ENCODE results near the gene RNF227.

DNA sequence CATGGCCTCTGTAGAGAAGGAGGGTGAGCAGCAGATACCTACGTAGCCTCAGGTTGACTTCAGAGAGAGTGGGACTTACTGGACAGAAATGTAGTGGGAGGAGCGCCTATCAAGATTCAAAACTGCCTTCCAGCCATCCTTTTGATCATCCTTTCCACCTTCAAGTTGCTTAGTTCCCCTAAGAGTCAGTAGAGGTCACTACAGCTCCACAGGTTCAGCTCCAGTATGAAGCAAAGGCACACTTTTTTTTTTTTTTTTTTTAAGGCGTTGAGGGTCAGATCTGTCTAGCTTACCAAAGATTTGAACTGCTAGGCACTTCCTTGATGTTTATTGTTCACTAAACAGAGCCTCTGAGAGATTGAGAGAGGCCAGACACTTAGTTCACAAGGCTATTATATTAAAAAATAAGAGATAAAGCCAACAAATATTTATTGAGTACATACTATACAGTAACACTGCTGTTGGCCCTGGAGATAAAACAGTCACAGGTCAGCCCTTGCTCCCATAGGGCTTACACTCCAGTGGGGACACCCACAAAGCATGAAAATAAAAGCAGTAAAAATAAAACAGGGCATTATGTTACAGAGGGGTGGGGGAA lies 3.1 kb downstream of the RNF227 start:
- TF ChIP-seq, protein P1, sequence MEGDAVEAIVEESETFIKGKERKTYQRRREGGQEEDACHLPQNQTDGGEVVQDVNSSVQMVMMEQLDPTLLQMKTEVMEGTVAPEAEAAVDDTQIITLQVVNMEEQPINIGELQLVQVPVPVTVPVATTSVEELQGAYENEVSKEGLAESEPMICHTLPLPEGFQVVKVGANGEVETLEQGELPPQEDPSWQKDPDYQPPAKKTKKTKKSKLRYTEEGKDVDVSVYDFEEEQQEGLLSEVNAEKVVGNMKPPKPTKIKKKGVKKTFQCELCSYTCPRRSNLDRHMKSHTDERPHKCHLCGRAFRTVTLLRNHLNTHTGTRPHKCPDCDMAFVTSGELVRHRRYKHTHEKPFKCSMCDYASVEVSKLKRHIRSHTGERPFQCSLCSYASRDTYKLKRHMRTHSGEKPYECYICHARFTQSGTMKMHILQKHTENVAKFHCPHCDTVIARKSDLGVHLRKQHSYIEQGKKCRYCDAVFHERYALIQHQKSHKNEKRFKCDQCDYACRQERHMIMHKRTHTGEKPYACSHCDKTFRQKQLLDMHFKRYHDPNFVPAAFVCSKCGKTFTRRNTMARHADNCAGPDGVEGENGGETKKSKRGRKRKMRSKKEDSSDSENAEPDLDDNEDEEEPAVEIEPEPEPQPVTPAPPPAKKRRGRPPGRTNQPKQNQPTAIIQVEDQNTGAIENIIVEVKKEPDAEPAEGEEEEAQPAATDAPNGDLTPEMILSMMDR (IDR thresholded peaks at IDR 0.05 in 2 of 3, conservative IDR thresholded peaks at IDR 0.05 in 1 of 3; ENCODE audit: control insufficient read depth in 2 of 3, extremely low read depth in 1 of 3, insufficient read depth in 1 of 3, low read depth in 3 of 3, low read length in 3 of 3) = peak; percentile 82 to 87 (median 87)
- TF ChIP-seq BACH1 (IDR thresholded peaks at IDR 0.05; ENCODE audit: borderline replicate concordance) = no peak

All from GM12878 (cell line).